HG03442 (cell line): ENCODE results near the gene RPL35.

Experiments used
- ATAC-seq: cut with Tn5 transposase; IDR thresholded peaks from one replicate; pipeline ENCODE4 v1.9.1; 2021; ENCODE audit warnings: mild to moderate bottlenecking, moderate library complexity; ENCODE audit not compliant: unreplicated experiment

Gene RPL35

GRCh38 chr9:124820698-124821623 lies 40.8 kb downstream of the RPL35 start:
- ATAC-seq = no peak

GRCh38 chr9:124818431-124819281 lies 43.1 kb downstream of the RPL35 start:
- peak; percentile 52 for ATAC-seq

- no peak for ATAC-seq
These were observed 46.2 kb downstream of the RPL35 start for GRCh38 chr9:124815601-124816000.

GRCh38 chr9:124814164-124814535 lies 47.6 kb downstream of the RPL35 start:
- ATAC-seq = no peak

GRCh38 chr9:124813501-124814163 lies 48.1 kb downstream of the RPL35 start:
- ATAC-seq = no peak

- no peak for ATAC-seq
These were observed 48.7 kb downstream of the RPL35 start for GRCh38 chr9:124813041-124813440.

GRCh38 chr9:124812441-124812876 lies 49.3 kb downstream of the RPL35 start:
- no peak for ATAC-seq

- ATAC-seq = no peak
These were observed 50.9 kb downstream of the RPL35 start for GRCh38 chr9:124810663-124811355.

GRCh38 chr9:124809741-124810500 lies 51.8 kb downstream of the RPL35 start:
- ATAC-seq = no peak

GRCh38 chr9:124809211-124809610 lies 52.5 kb downstream of the RPL35 start:
- no peak for ATAC-seq

- no peak for ATAC-seq
These were observed 53.4 kb downstream of the RPL35 start for GRCh38 chr9:124808246-124808956.
